SK-N-SH (cell line): ENCODE data around the gene BTG3. TPM values are rescaled to one million over a fixed set of nuclear protein-coding genes. Genes with fewer than 3 reads are reported as not detected.

Experiments
- CTCF ChIA-PET: fragments of 300-600, 350-600 bp; formaldehyde crosslinking; extraction: SDS; loops from one replicate; lab custom pipeline; 2021; lab: Yijun Ruan, JAX
- POLR2A ChIA-PET: fragments of 350-600 bp; sonication (Branson Sonifier 250); formaldehyde crosslinking; extraction: SDS; loops from one replicate; lab custom pipeline; 2020; ENCODE audit warnings: antibody characterized with exemption, inconsistent platforms; lab: Yijun Ruan, JAX
- DNase-seq: peaks from one replicate; pipeline ENCODE4 v3.0.0; 2012
- H2AFZ ChIP-seq: fragments of 200-600 bp; sonication (generic); 2 replicates; pipeline ENCODE4 v1.8.1; 2016; ENCODE audit warnings: antibody characterized with exemption, mild to moderate bottlenecking, low read depth
- H3F3A ChIP-seq: fragments of 200-600 bp; sonication (generic); replicated peaks from 2 replicates; pipeline ENCODE3; 2016; ENCODE audit warnings: antibody characterized with exemption, mild to moderate bottlenecking; ENCODE audit not compliant: insufficient read depth
- H3K27ac ChIP-seq, 2 experiments: fragments of 200-500 bp in 1 of 2; fragments of 200-600 bp in 1 of 2; sonication (Bioruptor generic) in 1 of 2; sonication (generic), shearing (Covaris generic) in 1 of 2; 2 replicates each; pipeline versions ENCODE4 v1.5.1 to v1.6.1; 2014 to 2016; ENCODE audit warnings: low read depth in 2 of 2, inconsistent platforms in 1 of 2, low read length in 1 of 2, mild to moderate bottlenecking in 1 of 2, mixed read lengths in 1 of 2
- H3K27me3 ChIP-seq: fragments of 200-600 bp; sonication (generic), shearing (Covaris generic); 2 replicates; pipeline ENCODE4 v1.6.1; 2016; ENCODE audit warnings: mixed run types; ENCODE audit not compliant: insufficient read depth
- H3K36me3 ChIP-seq, 2 experiments: fragments of 200-500 bp in 1 of 2; fragments of 200-600 bp in 1 of 2; sonication (Bioruptor generic) in 1 of 2; sonication (generic) in 1 of 2; replicated peaks in 1 of 2; 2 replicates each; pipeline versions ENCODE3 to v1.5.1; 2014 to 2016; ENCODE audit warnings: low read length in 1 of 2, mild to moderate bottlenecking in 1 of 2; ENCODE audit not compliant: insufficient read depth in 2 of 2, control insufficient read depth in 1 of 2
- H3K4me1 ChIP-seq, 2 experiments: fragments of 200-500 bp in 1 of 2; fragments of 200-600 bp in 1 of 2; sonication (Bioruptor generic) in 1 of 2; sonication (generic), shearing (Covaris generic) in 1 of 2; 2 replicates each; pipeline versions ENCODE4 v1.5.1 to v1.6.1; 2014 to 2016; ENCODE audit warnings: low read depth in 1 of 2, low read length in 1 of 2, mixed run types in 1 of 2; ENCODE audit not compliant: insufficient read depth in 2 of 2, control insufficient read depth in 1 of 2
- H3K4me2 ChIP-seq: fragments of 200-600 bp; sonication (generic), shearing (Covaris generic); 2 replicates; pipeline ENCODE4 v1.6.1; 2017; ENCODE audit warnings: mixed run types
- H3K4me3 ChIP-seq, 2 experiments: fragments of 200-500 bp in 1 of 2; fragments of 200-600 bp in 1 of 2; sonication (Bioruptor generic) in 1 of 2; sonication (generic), shearing (Covaris generic) in 1 of 2; 2 replicates each; pipeline versions ENCODE4 v1.5.1 to v1.8.1; 2014 to 2016; ENCODE audit warnings: low read depth in 2 of 2, inconsistent platforms in 1 of 2, low read length in 1 of 2, mild to moderate bottlenecking in 1 of 2, mixed read lengths in 1 of 2, moderate library complexity in 1 of 2
- H3K79me2 ChIP-seq: fragments of 200-600 bp; sonication (generic); 2 replicates; pipeline ENCODE4 v1.8.1; 2017; ENCODE audit warnings: mild to moderate bottlenecking; ENCODE audit not compliant: insufficient read depth
- H3K9ac ChIP-seq: fragments of 200-600 bp; sonication (generic); 2 replicates; pipeline ENCODE4 v1.6.1; 2017; ENCODE audit warnings: mixed run types
- H3K9me2 ChIP-seq: fragments of 200-600 bp; sonication (generic); 2 replicates; pipeline ENCODE4 v1.6.1; 2017; ENCODE audit warnings: mixed run types
- H3K9me3 ChIP-seq: fragments of 200-600 bp; sonication (generic); 2 replicates; pipeline ENCODE4 v1.6.1; 2017; ENCODE audit warnings: mixed run types, mild to moderate bottlenecking, moderate library complexity
- H4K20me1 ChIP-seq: fragments of 200-600 bp; sonication (generic); 2 replicates; pipeline ENCODE4 v1.6.1; 2017; ENCODE audit warnings: mild to moderate bottlenecking, mixed run types; ENCODE audit not compliant: insufficient read depth
- EP300 ChIP-seq, 2 experiments: IDR thresholded peaks; 2 replicates each; pipeline versions ENCODE4 v1.4.0 to v1.6.1; 2012; ENCODE audit warnings: borderline replicate concordance in 1 of 2, low read depth in 1 of 2, low read length in 1 of 2
- FOSL2 ChIP-seq: IDR thresholded peaks from 2 replicates; pipeline ENCODE4 v1.4.0; 2012; ENCODE audit warnings: low read depth, mild to moderate bottlenecking, moderate library complexity, borderline replicate concordance
- FOXJ3 ChIP-seq: sonication (generic); formaldehyde crosslinking; IDR thresholded peaks from 2 replicates; pipeline ENCODE4 v1.5.1; 2020; ENCODE audit warnings: mild to moderate bottlenecking, missing genetic modification reagents
- FOXM1 ChIP-seq: IDR thresholded peaks from 2 replicates; pipeline ENCODE4 v1.4.0; 2012; ENCODE audit warnings: low read depth, mild to moderate bottlenecking
- MEF2A ChIP-seq: IDR thresholded peaks from 2 replicates; pipeline ENCODE4 v1.4.0; 2012; ENCODE audit warnings: low read depth, borderline replicate concordance
- MXI1 ChIP-seq: IDR thresholded peaks from 2 replicates; pipeline ENCODE4 v1.6.1; 2012; ENCODE audit warnings: mild to moderate bottlenecking, low read depth, low read length, improper control_type of control experiment
- NFIC ChIP-seq: IDR thresholded peaks from 2 replicates; pipeline ENCODE4 v1.4.0; 2012; ENCODE audit warnings: borderline replicate concordance
- POLR2AphosphoS5 ChIP-seq: IDR thresholded peaks from 2 replicates; pipeline ENCODE4 v1.6.1; 2012; ENCODE audit warnings: low read depth, low read length
- RAD21 ChIP-seq: IDR thresholded peaks from 2 replicates; pipeline ENCODE4 v1.6.1; 2012; ENCODE audit warnings: mild to moderate bottlenecking, low read length
- SIN3A ChIP-seq: IDR thresholded peaks from 2 replicates; pipeline ENCODE4 v1.6.1; 2012; ENCODE audit warnings: low read depth, mild to moderate bottlenecking, low read length, moderate library complexity, borderline replicate concordance
- SMC3 ChIP-seq: IDR thresholded peaks from 2 replicates; pipeline ENCODE4 v1.6.1; 2012; ENCODE audit warnings: low read depth, low read length, improper control_type of control experiment
- TCF12 ChIP-seq: IDR thresholded peaks from 2 replicates; pipeline ENCODE4 v1.4.0; 2012
- TEAD4 ChIP-seq: IDR thresholded peaks from 2 replicates; pipeline ENCODE4 v1.4.0; 2012; ENCODE audit warnings: mild to moderate bottlenecking, borderline replicate concordance; ENCODE audit not compliant: insufficient read depth
- USF2 ChIP-seq: fragments of 150-350 bp; IDR thresholded peaks from 2 replicates; pipeline ENCODE4 v1.6.1; 2017; ENCODE audit warnings: antibody characterized with exemption, low read length, low read depth, borderline replicate concordance
- YY1 ChIP-seq: IDR thresholded peaks from 2 replicates; pipeline ENCODE4 v1.4.0; 2012; ENCODE audit warnings: low read depth, mild to moderate bottlenecking
- ZBTB33 ChIP-seq: IDR thresholded peaks from 2 replicates; pipeline ENCODE4 v1.4.0; 2012; ENCODE audit warnings: low read depth, borderline replicate concordance
- WGBS: methylation state at CpG from one replicate; pipeline ENCODE4 v1.1.6; 2017; ENCODE audit warnings: low lambda C conversion rate; 5-methylcytosine and 5-hydroxymethylcytosine counted together
- polyA plus RNA-seq, 3 experiments: library from polyadenylated mRNA; depleted of rRNA; stranded (reverse); fragments of >200 nt; gene quantifications; 2 replicates each; pipeline ENCODE4 v1.2.3, GENCODE V29; 2012
- TF ChIP-seq, protein P1 (sequence below): IDR thresholded peaks from 2 replicates; pipeline ENCODE4 v1.4.0; 2012; ENCODE audit warnings: low read depth, borderline replicate concordance
- TF ChIP-seq, protein P2 (sequence below): fragments of 200-600 bp; sonication (generic); IDR thresholded peaks from 2 replicates; pipeline ENCODE4 v1.6.1; 2017; ENCODE audit warnings: antibody characterized with exemption, mild to moderate bottlenecking, moderate library complexity
- TF ChIP-seq, protein P3 (sequence below): IDR thresholded peaks from 2 replicates; pipeline ENCODE4 v1.6.1; 2012; ENCODE audit warnings: mild to moderate bottlenecking, low read depth, low read length, moderate library complexity

The BTG3 gene
- polyA plus RNA-seq, 1 of the 3 experiments (the other 2 are of a cell fraction), result 36.7 TPM

DNA sequence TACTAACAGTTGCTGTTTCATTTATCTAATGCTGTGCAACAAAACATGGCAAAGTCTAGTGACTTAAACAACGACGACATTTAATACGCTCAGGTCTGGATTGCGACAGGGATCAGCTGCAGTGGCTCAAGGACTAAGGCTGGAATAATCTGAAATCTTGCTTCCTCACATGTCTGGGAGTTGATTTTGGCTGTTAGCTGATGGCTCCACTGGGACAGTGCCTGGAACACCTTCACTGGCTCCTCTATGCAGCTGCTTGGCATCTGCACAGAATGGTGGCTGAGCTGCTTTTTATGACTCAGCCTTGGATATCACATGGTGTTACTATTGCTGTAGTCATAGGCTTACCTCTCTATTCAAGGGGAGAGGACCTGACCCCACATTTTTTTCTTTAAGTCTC, 24.0 kb upstream of the BTG3 start:
- Histone ChIP-seq H3K9me2 (no peaks in the 10 kb centered on the region), H3F3A (no peaks in the 10 kb centered on the region), H3K4me1 (no peaks in the 10 kb centered on the region), H4K20me1 (no peaks in the 10 kb centered on the region), H2AFZ (no peak overlapping the region), H3K27ac (no peak overlapping the region), H3K79me2 (no peaks in the 10 kb centered on the region), H3K36me3 (no peaks in the 10 kb centered on the region), H3K9ac (no peak overlapping the region), H3K4me3 (no peak overlapping the region), H3K27me3 (no peaks in the 10 kb centered on the region), H3K9me3 (no peaks in the 10 kb centered on the region), H3K4me2 (no peak overlapping the region)
- ChIA-PET CTCF (no interaction called here), POLR2A (no interaction called here)
- 67% methylated on average over 4 of the region's 4 CpGs for WGBS
- no peak for DNase-seq
- TF ChIP-seq RAD21, result no peak
- TF ChIP-seq EP300 (IDR thresholded peaks at IDR 0.05; ENCODE audit: borderline replicate concordance in 1 of 2, low read depth in 1 of 2, low read length in 1 of 2), result no peak
- TF ChIP-seq FOXM1, result no peak
- TF ChIP-seq SMC3, result no peak
- TF ChIP-seq, protein P1, sequence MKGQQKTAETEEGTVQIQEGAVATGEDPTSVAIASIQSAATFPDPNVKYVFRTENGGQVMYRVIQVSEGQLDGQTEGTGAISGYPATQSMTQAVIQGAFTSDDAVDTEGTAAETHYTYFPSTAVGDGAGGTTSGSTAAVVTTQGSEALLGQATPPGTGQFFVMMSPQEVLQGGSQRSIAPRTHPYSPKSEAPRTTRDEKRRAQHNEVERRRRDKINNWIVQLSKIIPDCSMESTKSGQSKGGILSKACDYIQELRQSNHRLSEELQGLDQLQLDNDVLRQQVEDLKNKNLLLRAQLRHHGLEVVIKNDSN, result no peak
- TF ChIP-seq, protein P2, sequence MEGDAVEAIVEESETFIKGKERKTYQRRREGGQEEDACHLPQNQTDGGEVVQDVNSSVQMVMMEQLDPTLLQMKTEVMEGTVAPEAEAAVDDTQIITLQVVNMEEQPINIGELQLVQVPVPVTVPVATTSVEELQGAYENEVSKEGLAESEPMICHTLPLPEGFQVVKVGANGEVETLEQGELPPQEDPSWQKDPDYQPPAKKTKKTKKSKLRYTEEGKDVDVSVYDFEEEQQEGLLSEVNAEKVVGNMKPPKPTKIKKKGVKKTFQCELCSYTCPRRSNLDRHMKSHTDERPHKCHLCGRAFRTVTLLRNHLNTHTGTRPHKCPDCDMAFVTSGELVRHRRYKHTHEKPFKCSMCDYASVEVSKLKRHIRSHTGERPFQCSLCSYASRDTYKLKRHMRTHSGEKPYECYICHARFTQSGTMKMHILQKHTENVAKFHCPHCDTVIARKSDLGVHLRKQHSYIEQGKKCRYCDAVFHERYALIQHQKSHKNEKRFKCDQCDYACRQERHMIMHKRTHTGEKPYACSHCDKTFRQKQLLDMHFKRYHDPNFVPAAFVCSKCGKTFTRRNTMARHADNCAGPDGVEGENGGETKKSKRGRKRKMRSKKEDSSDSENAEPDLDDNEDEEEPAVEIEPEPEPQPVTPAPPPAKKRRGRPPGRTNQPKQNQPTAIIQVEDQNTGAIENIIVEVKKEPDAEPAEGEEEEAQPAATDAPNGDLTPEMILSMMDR, result no peak
- TF ChIP-seq MXI1, result no peak
- TF ChIP-seq FOXJ3 (CRISPR knock-in tag), result no peak
- TF ChIP-seq FOSL2, result no peak
- TF ChIP-seq MEF2A, result no peak
- no peak for TF ChIP-seq TCF12
- no peak for TF ChIP-seq USF2
- TF ChIP-seq ZBTB33, result no peak
- TF ChIP-seq TEAD4, result no peak
- TF ChIP-seq, protein P3, sequence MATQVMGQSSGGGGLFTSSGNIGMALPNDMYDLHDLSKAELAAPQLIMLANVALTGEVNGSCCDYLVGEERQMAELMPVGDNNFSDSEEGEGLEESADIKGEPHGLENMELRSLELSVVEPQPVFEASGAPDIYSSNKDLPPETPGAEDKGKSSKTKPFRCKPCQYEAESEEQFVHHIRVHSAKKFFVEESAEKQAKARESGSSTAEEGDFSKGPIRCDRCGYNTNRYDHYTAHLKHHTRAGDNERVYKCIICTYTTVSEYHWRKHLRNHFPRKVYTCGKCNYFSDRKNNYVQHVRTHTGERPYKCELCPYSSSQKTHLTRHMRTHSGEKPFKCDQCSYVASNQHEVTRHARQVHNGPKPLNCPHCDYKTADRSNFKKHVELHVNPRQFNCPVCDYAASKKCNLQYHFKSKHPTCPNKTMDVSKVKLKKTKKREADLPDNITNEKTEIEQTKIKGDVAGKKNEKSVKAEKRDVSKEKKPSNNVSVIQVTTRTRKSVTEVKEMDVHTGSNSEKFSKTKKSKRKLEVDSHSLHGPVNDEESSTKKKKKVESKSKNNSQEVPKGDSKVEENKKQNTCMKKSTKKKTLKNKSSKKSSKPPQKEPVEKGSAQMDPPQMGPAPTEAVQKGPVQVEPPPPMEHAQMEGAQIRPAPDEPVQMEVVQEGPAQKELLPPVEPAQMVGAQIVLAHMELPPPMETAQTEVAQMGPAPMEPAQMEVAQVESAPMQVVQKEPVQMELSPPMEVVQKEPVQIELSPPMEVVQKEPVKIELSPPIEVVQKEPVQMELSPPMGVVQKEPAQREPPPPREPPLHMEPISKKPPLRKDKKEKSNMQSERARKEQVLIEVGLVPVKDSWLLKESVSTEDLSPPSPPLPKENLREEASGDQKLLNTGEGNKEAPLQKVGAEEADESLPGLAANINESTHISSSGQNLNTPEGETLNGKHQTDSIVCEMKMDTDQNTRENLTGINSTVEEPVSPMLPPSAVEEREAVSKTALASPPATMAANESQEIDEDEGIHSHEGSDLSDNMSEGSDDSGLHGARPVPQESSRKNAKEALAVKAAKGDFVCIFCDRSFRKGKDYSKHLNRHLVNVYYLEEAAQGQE, result no peak
- TF ChIP-seq NFIC, result no peak
- no peak for TF ChIP-seq POLR2AphosphoS5
- no peak for TF ChIP-seq SIN3A
- TF ChIP-seq YY1, result no peak
